ENCODE data around the gene SUSD2.
A peak's percentile ranks its signal among the peaks of the same experiment; 100 is the strongest.
"Not testable (repeated sequence)": the region's sequence is repeated elsewhere in the genome, so short reads cannot be mapped to it uniquely, and the experiment has no call there.

SUSD2 gene

GRCh38 chr22:24189249-24190158 is 8.2 kb downstream of the SUSD2 start:
- DNase-seq: peak in 1 of 2 experiments; percentile 23

GRCh38 chr22:24190159-24190540 is 8.9 kb downstream of the SUSD2 start:
- no peak for DNase-seq

- no peak for DNase-seq
Measured at GRCh38 chr22:24190596-24191208, 9.4 kb downstream of the SUSD2 start.

- no peak for DNase-seq
Measured at GRCh38 chr22:24191381-24191841, 10.1 kb downstream of the SUSD2 start.

GRCh38 chr22:24191893-24192292 is 10.6 kb downstream of the SUSD2 start:
- no peak for DNase-seq

GRCh38 chr22:24198682-24199052 is 17.4 kb downstream of the SUSD2 start:
- DNase-seq: no peak

- no peak for DNase-seq
Measured at GRCh38 chr22:24200619-24201212, 19.4 kb downstream of the SUSD2 start.

- no peak for DNase-seq
Measured at GRCh38 chr22:24201681-24202614, 20.7 kb downstream of the SUSD2 start.

- not testable (repeated sequence) for DNase-seq
Measured at GRCh38 chr22:24203856-24204255, 22.6 kb downstream of the SUSD2 start.

GRCh38 chr22:24205438-24206195 is 24.3 kb downstream of the SUSD2 start:
- no peak for DNase-seq

- not testable (repeated sequence) for DNase-seq
Measured at GRCh38 chr22:24206460-24207263, 25.4 kb downstream of the SUSD2 start.

GRCh38 chr22:24207264-24208011 is 26.2 kb downstream of the SUSD2 start:
- no peak for DNase-seq

GRCh38 chr22:24208012-24208749 is 26.9 kb downstream of the SUSD2 start:
- no peak for DNase-seq

GRCh38 chr22:24209016-24209415 is 27.7 kb downstream of the SUSD2 start:
- no peak for DNase-seq

- DNase-seq: no peak
Measured at GRCh38 chr22:24209687-24210086, 28.4 kb downstream of the SUSD2 start.

- not testable (repeated sequence) for DNase-seq
Measured at GRCh38 chr22:24210409-24210808, 29.1 kb downstream of the SUSD2 start.

- not testable (repeated sequence) for DNase-seq
Measured at GRCh38 chr22:24211716-24212115, 30.4 kb downstream of the SUSD2 start.

GRCh38 chr22:24213111-24213510 is 31.8 kb downstream of the SUSD2 start:
- not testable (repeated sequence) for DNase-seq
